Urinary bladder (tissue), 4 donors: ENCODE measurements around the gene NLRP8. TPM values are rescaled to one million over a fixed set of nuclear protein-coding genes. Genes with fewer than 3 reads are reported as not detected.
"Not testable (repeated sequence)": the region's sequence is repeated elsewhere in the genome, so short reads cannot be mapped to it uniquely, and the experiment has no call there.

Experiments used
- DNase-seq: peaks from one replicate; pipeline ENCODE4 v3.0.0-alpha.2; 2015; ENCODE audit errors: extremely low spot score
- H3K27ac ChIP-seq: one replicate; pipeline ENCODE4 v1.5.1; 2013; ENCODE audit warnings: low read depth, mild to moderate bottlenecking, moderate library complexity
- H3K36me3 ChIP-seq: one replicate; pipeline ENCODE4 v1.6.1; 2013; ENCODE audit warnings: mild to moderate bottlenecking, moderate library complexity; ENCODE audit not compliant: insufficient read depth
- H3K4me1 ChIP-seq: one replicate; pipeline ENCODE4 v1.6.1; 2013; ENCODE audit warnings: mild to moderate bottlenecking, moderate library complexity; ENCODE audit not compliant: insufficient read depth
- H3K4me3 ChIP-seq: one replicate; pipeline ENCODE4 v1.5.1; 2013; ENCODE audit warnings: low read depth, low read length
- WGBS: extraction: QIAGEN DNeasy Blood & Tissue Kit; methylation state at CpG from one replicate; pipeline ENCODE4 v1.1.7; 2013; 5-methylcytosine and 5-hydroxymethylcytosine counted together
- polyA plus RNA-seq: library from polyadenylated mRNA; stranded (reverse); fragments of 200-250 nt; gene quantifications from one replicate; pipeline ENCODE4 v1.2.3, GENCODE V29; 2013
- total RNA-seq: library from RNA; depleted of rRNA; stranded (reverse); fragments of >200 nt; gene quantifications from one replicate; pipeline ENCODE4 v1.2.3, GENCODE V29; 2014
- donor health status: healthy with polysubstance abuse.
- donor health status: healthy.

NLRP8 gene
- total and polyA plus RNA-seq, 2 donors: not detected

- no peaks in the 10 kb centered on the region for H3K36me3 ChIP-seq
- DNase-seq: no peak
- 31% methylated on average over 5 of the region's 5 CpGs for WGBS
- no peaks in the 10 kb centered on the region for H3K4me1 ChIP-seq
- H3K27ac ChIP-seq: no peak overlapping the region
- no peak overlapping the region for H3K4me3 ChIP-seq
These were observed 68.1 kb downstream of the NLRP8 start for GRCh38 chr19:56015756-56016155.

- H3K4me3 ChIP-seq, H3K27ac ChIP-seq, H3K36me3 ChIP-seq, H3K4me1 ChIP-seq, DNase-seq: not testable (repeated sequence)
- 59% methylated on average over 2 of the region's 2 CpGs for WGBS
These were observed 71.7 kb downstream of the NLRP8 start for GRCh38 chr19:56019325-56019724.

GRCh38 chr19:56020355-56020975 lies 72.8 kb downstream of the NLRP8 start:
- 75% methylated on average over 7 of the region's 7 CpGs for WGBS

GRCh38 chr19:56026769-56027168 lies 79.1 kb downstream of the NLRP8 start:
- no peak for DNase-seq
- no peak overlapping the region for H3K4me3 ChIP-seq
- H3K36me3 ChIP-seq: no peaks in the 10 kb centered on the region
- H3K27ac ChIP-seq: no peak overlapping the region
- WGBS: 92% methylated on average over 15 of the region's 15 CpGs
- no peaks in the 10 kb centered on the region for H3K4me1 ChIP-seq

More at GRCh38 chr19:56020355-56020975, 72.8 kb downstream of the NLRP8 start:
- H3K4me1 ChIP-seq, H3K4me3 ChIP-seq, H3K27ac ChIP-seq, H3K36me3 ChIP-seq, DNase-seq: not testable (repeated sequence)

Other genes with a start within 250 kb of the NLRP8 start
- not detected for gene NLRP9, start 209.4 kb upstream of the NLRP8 start, total RNA-seq
- not detected for gene NLRP9, start 209.4 kb upstream of the NLRP8 start, polyA plus RNA-seq
- 0.58 TPM for gene RFPL4A, start 188.7 kb upstream of the NLRP8 start, total RNA-seq
- not detected for gene RFPL4A, start 188.7 kb upstream of the NLRP8 start, polyA plus RNA-seq
- not detected for gene RFPL4AL1, start 178.7 kb upstream of the NLRP8 start, total RNA-seq
- gene RFPL4AL1, start 178.7 kb upstream of the NLRP8 start, polyA plus RNA-seq: not detected
- gene NLRP11, start 115.8 kb upstream of the NLRP8 start, total RNA-seq: not detected
- gene NLRP11, start 115.8 kb upstream of the NLRP8 start, polyA plus RNA-seq: not detected
- gene NLRP4, start 111.3 kb upstream of the NLRP8 start, total RNA-seq: not detected
- not detected for gene NLRP4, start 111.3 kb upstream of the NLRP8 start, polyA plus RNA-seq
- gene NLRP13, start 15.5 kb upstream of the NLRP8 start, total RNA-seq: not detected
- not detected for gene NLRP13, start 15.5 kb upstream of the NLRP8 start, polyA plus RNA-seq
- gene NLRP5, start 38.9 kb downstream of the NLRP8 start, total RNA-seq: not detected
- gene NLRP5, start 38.9 kb downstream of the NLRP8 start, polyA plus RNA-seq: not detected
- gene ZNF787, start 173.5 kb downstream of the NLRP8 start, total RNA-seq: 13.3 TPM
- 30.9 TPM for gene ZNF787, start 173.5 kb downstream of the NLRP8 start, polyA plus RNA-seq
- 11.7 TPM for gene ZNF444, start 193.5 kb downstream of the NLRP8 start, total RNA-seq
- gene ZNF444, start 193.5 kb downstream of the NLRP8 start, polyA plus RNA-seq: 44.5 TPM
- gene GALP, start 228.2 kb downstream of the NLRP8 start, total RNA-seq: not detected
- gene GALP, start 228.2 kb downstream of the NLRP8 start, polyA plus RNA-seq: not detected
- gene ZSCAN5B, start 250.0 kb downstream of the NLRP8 start, total RNA-seq: not detected
- not detected for gene ZSCAN5B, start 250.0 kb downstream of the NLRP8 start, polyA plus RNA-seq